H9 (cell line): ENCODE results near the gene ASTN1. TPM values are rescaled to one million over a fixed set of nuclear protein-coding genes. Genes with fewer than 3 reads are reported as not detected.

ENCODE experiments used
- DNase-seq: peaks from one replicate; pipeline ENCODE4 v3.0.0-alpha.2; 2017
- H2AFZ ChIP-seq: one replicate; pipeline ENCODE4 v1.6.1; 2013; ENCODE audit warnings: mild to moderate bottlenecking, low read length, control low read depth, moderate library complexity
- H2AK5ac ChIP-seq: 2 replicates; pipeline ENCODE4 v1.6.1; 2013; ENCODE audit warnings: low read length, control low read depth, mixed read lengths; ENCODE audit not compliant: insufficient read length
- H2BK120ac ChIP-seq: one replicate; pipeline ENCODE4 v1.6.1; 2013; ENCODE audit warnings: low read depth, mild to moderate bottlenecking, low read length, control low read depth, inconsistent platforms; ENCODE audit not compliant: poor library complexity, severe bottlenecking
- H2BK12ac ChIP-seq: 2 replicates; pipeline ENCODE4 v1.6.1; 2013; ENCODE audit warnings: low read length, control low read depth, mixed read lengths, low read depth; ENCODE audit not compliant: insufficient read length
- H2BK15ac ChIP-seq: 2 replicates; pipeline ENCODE4 v1.6.1; 2013; ENCODE audit warnings: low read depth, low read length, control low read depth
- H2BK20ac ChIP-seq: one replicate; pipeline ENCODE4 v1.6.1; 2013; ENCODE audit warnings: low read depth, mild to moderate bottlenecking, low read length, control low read depth, inconsistent platforms; ENCODE audit not compliant: poor library complexity, severe bottlenecking
- H2BK5ac ChIP-seq: 2 replicates; pipeline ENCODE4 v1.6.1; 2013; ENCODE audit warnings: low read length, control low read depth, mixed read lengths; ENCODE audit not compliant: insufficient read length
- H3K14ac ChIP-seq: 2 replicates; pipeline ENCODE4 v1.6.1; 2013; ENCODE audit warnings: low read length, control low read depth; ENCODE audit not compliant: insufficient read depth
- H3K18ac ChIP-seq: 2 replicates; pipeline ENCODE4 v1.6.1; 2013; ENCODE audit warnings: low read depth, mild to moderate bottlenecking, mixed read lengths, low read length, control low read depth; ENCODE audit not compliant: insufficient read length
- H3K23ac ChIP-seq: 2 replicates; pipeline ENCODE4 v1.6.1; 2013; ENCODE audit warnings: low read length, control low read depth, mixed read lengths, low read depth; ENCODE audit not compliant: insufficient read length
- H3K23me2 ChIP-seq: 2 replicates; pipeline ENCODE4 v1.6.1; 2013; ENCODE audit warnings: low read depth, mild to moderate bottlenecking, mixed read lengths, low read length, control low read depth; ENCODE audit not compliant: insufficient read length, poor library complexity, severe bottlenecking
- H3K27ac ChIP-seq: 2 replicates; pipeline ENCODE4 v1.5.1; 2013; ENCODE audit warnings: low read length, control low read depth, mixed read lengths, low read depth; ENCODE audit not compliant: insufficient read length
- H3K27me3 ChIP-seq: 2 replicates; pipeline ENCODE4 v1.6.1; 2013; ENCODE audit warnings: low read length, control low read depth, inconsistent platforms; ENCODE audit not compliant: insufficient read depth
- H3K4ac ChIP-seq: 2 replicates; pipeline ENCODE4 v1.6.1; 2013; ENCODE audit warnings: low read depth, mild to moderate bottlenecking, control low read depth, inconsistent platforms, low read length, moderate library complexity
- H3K4me1 ChIP-seq: 2 replicates; pipeline ENCODE4 v1.6.1; 2013; ENCODE audit warnings: low read length, control low read depth, inconsistent platforms; ENCODE audit not compliant: insufficient read depth
- H3K4me2 ChIP-seq: 2 replicates; pipeline ENCODE4 v1.6.1; 2013; ENCODE audit warnings: low read length, control low read depth, mixed read lengths; ENCODE audit not compliant: insufficient read length, insufficient read depth
- H3K56ac ChIP-seq: 2 replicates; pipeline ENCODE4 v1.6.1; 2013; ENCODE audit warnings: low read depth, mild to moderate bottlenecking, mixed read lengths, low read length, control low read depth; ENCODE audit not compliant: insufficient read length
- H3K79me1 ChIP-seq: 2 replicates; pipeline ENCODE4 v1.6.1; 2013; ENCODE audit warnings: low read depth, mild to moderate bottlenecking, moderate library complexity, low read length, control low read depth, inconsistent platforms; ENCODE audit not compliant: insufficient read depth, poor library complexity, severe bottlenecking
- H3K79me2 ChIP-seq: 2 replicates; pipeline ENCODE4 v1.6.1; 2013; ENCODE audit warnings: low read length, control low read depth, inconsistent platforms; ENCODE audit not compliant: insufficient read depth
- H3K9ac ChIP-seq: 2 replicates; pipeline ENCODE4 v1.6.1; 2013; ENCODE audit warnings: low read length, control low read depth, mixed read lengths; ENCODE audit not compliant: insufficient read length; ENCODE audit errors: extremely low read depth
- H3K9me3 ChIP-seq: one replicate; pipeline ENCODE4 v1.6.1; 2013; ENCODE audit warnings: low read depth, low read length, inconsistent platforms; ENCODE audit not compliant: control insufficient read depth
- H3T11ph ChIP-seq: one replicate; pipeline ENCODE4 v1.6.1; 2013; ENCODE audit warnings: mild to moderate bottlenecking, low read length, control low read depth, inconsistent platforms
- H4K20me1 ChIP-seq: one replicate; pipeline ENCODE4 v1.6.1; 2013; ENCODE audit not compliant: control insufficient read depth, insufficient read length, insufficient read depth
- H4K5ac ChIP-seq: 2 replicates; pipeline ENCODE4 v1.6.1; 2013; ENCODE audit warnings: low read depth, mild to moderate bottlenecking, mixed read lengths, low read length, control low read depth; ENCODE audit not compliant: insufficient read length
- H4K8ac ChIP-seq: replicated peaks from 2 replicates; pipeline ENCODE4 v1.6.1; 2013; ENCODE audit warnings: low read length, control low read depth, mixed read lengths, low read depth; ENCODE audit not compliant: insufficient read length
- H4K91ac ChIP-seq: 2 replicates; pipeline ENCODE4 v1.6.1; 2013; ENCODE audit warnings: low read depth, mild to moderate bottlenecking, moderate library complexity, mixed read lengths, low read length, control low read depth; ENCODE audit not compliant: insufficient read length
- H3K27ac Mint-ChIP-seq, 3 experiments: 2 replicates in 2 of 3; 3 replicates in 1 of 3; pipeline ENCODE4 v1.8.0; 2020 to 2021; ENCODE audit warnings: mixed read lengths in 3 of 3, mild to moderate bottlenecking in 1 of 3, moderate library complexity in 1 of 3
- H3K27me3 Mint-ChIP-seq: 2 replicates; pipeline ENCODE4 v1.8.0; 2021; ENCODE audit warnings: low read depth, mild to moderate bottlenecking, moderate library complexity, mixed read lengths
- H3K36me3 Mint-ChIP-seq, 3 experiments: 2 replicates in 2 of 3; 3 replicates in 1 of 3; pipeline ENCODE4 v1.8.0; 2020 to 2021; ENCODE audit warnings: low read depth in 3 of 3, mixed read lengths in 3 of 3; ENCODE audit not compliant: insufficient read depth in 1 of 3
- H3K4me1 Mint-ChIP-seq, 2 experiments: 2 replicates each; pipeline ENCODE4 v1.8.0; 2020; ENCODE audit warnings: mixed read lengths in 2 of 2
- H3K4me3 Mint-ChIP-seq, 2 experiments: 2 replicates in 1 of 2; 3 replicates in 1 of 2; pipeline ENCODE4 v1.8.0; 2020 to 2021; ENCODE audit warnings: mild to moderate bottlenecking in 2 of 2, mixed read lengths in 2 of 2, moderate library complexity in 1 of 2
- H3K9me3 Mint-ChIP-seq, 2 experiments: 2 replicates in 1 of 2; 3 replicates in 1 of 2; pipeline ENCODE4 v1.8.0; 2020; ENCODE audit warnings: mild to moderate bottlenecking in 2 of 2, mixed read lengths in 2 of 2, moderate library complexity in 1 of 2
- WGBS: extraction: QIAGEN DNeasy Blood & Tissue Kit; methylation state at CpG from one replicate; pipeline ENCODE4 v1.1.7; 2013; ENCODE audit warnings: missing lambda C conversion rate, low lambda C conversion rate, mixed read lengths; ENCODE audit not compliant: insufficient read length; ENCODE audit errors: extremely low coverage; 5-methylcytosine and 5-hydroxymethylcytosine counted together
- total RNA-seq: library from RNA; stranded (reverse); gene quantifications from 2 replicates; pipeline ENCODE4 v1.2.1, GENCODE V29; 2021
- TF ChIP-seq, protein P1 (sequence below): fragments of 200-600 bp; sonication (generic); conservative IDR thresholded peaks from 3 replicates; pipeline ENCODE4 v1.8.0; 2021; ENCODE audit warnings: antibody characterized with exemption, mild to moderate bottlenecking

The ASTN1 gene
- total RNA-seq, 1 experiment from 2014 or later, result 0.98 TPM

DNA sequence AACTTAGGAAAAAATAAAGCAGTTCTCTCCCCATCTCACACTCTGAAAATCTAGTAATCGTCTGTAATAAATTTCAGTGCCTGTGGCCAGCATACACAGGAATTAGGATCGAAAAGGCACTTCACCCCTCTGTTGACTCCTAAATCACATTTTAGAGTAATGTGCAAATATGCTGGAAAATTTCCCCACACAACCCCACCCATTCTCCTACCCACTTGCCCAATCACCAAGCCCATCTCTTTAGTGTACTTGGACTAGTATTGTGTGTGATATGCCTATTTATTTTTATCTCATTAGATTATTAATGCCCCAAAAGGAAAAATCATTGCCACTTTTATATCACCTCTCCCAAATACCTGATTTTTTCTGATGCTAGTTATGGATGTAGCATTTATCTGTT, 323.3 kb downstream of the ASTN1 start:
- H3K23me2 ChIP-seq, result no peaks in the 10 kb centered on the region
- TF ChIP-seq, protein P1, sequence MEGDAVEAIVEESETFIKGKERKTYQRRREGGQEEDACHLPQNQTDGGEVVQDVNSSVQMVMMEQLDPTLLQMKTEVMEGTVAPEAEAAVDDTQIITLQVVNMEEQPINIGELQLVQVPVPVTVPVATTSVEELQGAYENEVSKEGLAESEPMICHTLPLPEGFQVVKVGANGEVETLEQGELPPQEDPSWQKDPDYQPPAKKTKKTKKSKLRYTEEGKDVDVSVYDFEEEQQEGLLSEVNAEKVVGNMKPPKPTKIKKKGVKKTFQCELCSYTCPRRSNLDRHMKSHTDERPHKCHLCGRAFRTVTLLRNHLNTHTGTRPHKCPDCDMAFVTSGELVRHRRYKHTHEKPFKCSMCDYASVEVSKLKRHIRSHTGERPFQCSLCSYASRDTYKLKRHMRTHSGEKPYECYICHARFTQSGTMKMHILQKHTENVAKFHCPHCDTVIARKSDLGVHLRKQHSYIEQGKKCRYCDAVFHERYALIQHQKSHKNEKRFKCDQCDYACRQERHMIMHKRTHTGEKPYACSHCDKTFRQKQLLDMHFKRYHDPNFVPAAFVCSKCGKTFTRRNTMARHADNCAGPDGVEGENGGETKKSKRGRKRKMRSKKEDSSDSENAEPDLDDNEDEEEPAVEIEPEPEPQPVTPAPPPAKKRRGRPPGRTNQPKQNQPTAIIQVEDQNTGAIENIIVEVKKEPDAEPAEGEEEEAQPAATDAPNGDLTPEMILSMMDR, result no peak
- H3K4me2 ChIP-seq, result no peak overlapping the region
- H3K4me3 Mint-ChIP-seq, result no peak overlapping the region
- no peak overlapping the region for H2BK20ac ChIP-seq
- H3K18ac ChIP-seq, result no peak overlapping the region
- H3K4ac ChIP-seq, result no peak overlapping the region
- no peak overlapping the region for H3K23ac ChIP-seq
- H4K20me1 ChIP-seq, result no peaks in the 10 kb centered on the region
- H4K8ac ChIP-seq, result no peak overlapping the region
- no peak overlapping the region for H2BK120ac ChIP-seq
- no peak overlapping the region for H3K56ac ChIP-seq
- no peaks in the 10 kb centered on the region for H3K27me3 ChIP-seq
- no peak overlapping the region for H3T11ph ChIP-seq
- no peaks in the 10 kb centered on the region for H3K36me3 Mint-ChIP-seq
- no peak overlapping the region for H2AFZ ChIP-seq
- H2BK12ac ChIP-seq, result no peak overlapping the region
- H3K27ac Mint-ChIP-seq, result no peak overlapping the region
- H2BK5ac ChIP-seq, result no peak overlapping the region
- H3K9me3 ChIP-seq, result no peaks in the 10 kb centered on the region
- H3K79me1 ChIP-seq, result no peaks in the 10 kb centered on the region
- H4K5ac ChIP-seq, result no peak overlapping the region
- H2BK15ac ChIP-seq, result no peak overlapping the region
- peaks cover 3% of the 10 kb centered on the region; the same call in 1 of the 2 replicates for H3K4me1 ChIP-seq
- WGBS, result no CpG with 5 or more reads among the region's 2 CpGs
- H3K27ac ChIP-seq, result no peak overlapping the region
- H3K9ac ChIP-seq, result no peak overlapping the region
- no peak overlapping the region for H3K14ac ChIP-seq
- H3K27me3 Mint-ChIP-seq, result no peaks in the 10 kb centered on the region
- H3K4me1 Mint-ChIP-seq, result peaks cover 4 to 6% of the 10 kb centered on the region in 2 experiments; a peak in 3 of 4 replicates
- no peak for DNase-seq
- H3K79me2 ChIP-seq, result no peaks in the 10 kb centered on the region
- no peak overlapping the region for H4K91ac ChIP-seq
- no peaks in the 10 kb centered on the region for H3K9me3 Mint-ChIP-seq
- no peak overlapping the region for H2AK5ac ChIP-seq
